ENCODE results near the gene LCP1. TPM values are rescaled to one million over a fixed set of nuclear protein-coding genes. Genes with fewer than 3 reads are reported as not detected.
A peak's percentile ranks its signal among the peaks of the same experiment; 100 is the strongest.

LCP1 gene
- total RNA-seq, 3 donors from 2014 or later (not counting 1 experiment from before 2014, with no cell fraction given), result 1,088 to 1,116 (median 1,113) TPM

DNA sequence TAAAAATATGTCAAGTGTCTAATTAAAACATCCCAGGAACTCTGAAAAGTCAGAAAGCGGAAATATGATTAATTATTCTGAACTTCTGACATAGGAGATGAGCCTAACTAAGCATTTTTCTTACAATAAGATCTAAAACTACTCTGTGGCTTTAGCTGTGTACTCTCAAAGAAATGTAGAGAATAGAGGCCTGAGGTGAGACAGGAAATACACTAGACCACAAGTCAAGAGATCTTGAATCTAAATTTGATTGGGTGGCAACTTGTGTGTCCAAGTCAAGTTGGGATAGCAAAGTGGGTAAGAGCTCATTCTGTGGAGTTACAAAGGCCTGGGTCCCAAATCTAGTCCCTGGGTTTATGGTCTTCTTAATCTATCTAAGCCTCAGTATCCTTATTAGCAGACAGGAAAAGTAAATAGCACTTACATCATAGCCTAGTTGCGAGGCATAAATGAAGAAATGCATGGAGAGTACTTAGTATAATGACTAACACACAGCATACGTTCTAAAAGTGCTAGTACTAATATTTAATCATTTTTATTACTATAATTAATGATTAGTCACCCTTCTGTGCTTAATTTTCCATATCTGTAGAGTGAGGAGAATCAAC lies 20.3 kb upstream of the LCP1 start:
- TF ChIP-seq, protein P1, sequence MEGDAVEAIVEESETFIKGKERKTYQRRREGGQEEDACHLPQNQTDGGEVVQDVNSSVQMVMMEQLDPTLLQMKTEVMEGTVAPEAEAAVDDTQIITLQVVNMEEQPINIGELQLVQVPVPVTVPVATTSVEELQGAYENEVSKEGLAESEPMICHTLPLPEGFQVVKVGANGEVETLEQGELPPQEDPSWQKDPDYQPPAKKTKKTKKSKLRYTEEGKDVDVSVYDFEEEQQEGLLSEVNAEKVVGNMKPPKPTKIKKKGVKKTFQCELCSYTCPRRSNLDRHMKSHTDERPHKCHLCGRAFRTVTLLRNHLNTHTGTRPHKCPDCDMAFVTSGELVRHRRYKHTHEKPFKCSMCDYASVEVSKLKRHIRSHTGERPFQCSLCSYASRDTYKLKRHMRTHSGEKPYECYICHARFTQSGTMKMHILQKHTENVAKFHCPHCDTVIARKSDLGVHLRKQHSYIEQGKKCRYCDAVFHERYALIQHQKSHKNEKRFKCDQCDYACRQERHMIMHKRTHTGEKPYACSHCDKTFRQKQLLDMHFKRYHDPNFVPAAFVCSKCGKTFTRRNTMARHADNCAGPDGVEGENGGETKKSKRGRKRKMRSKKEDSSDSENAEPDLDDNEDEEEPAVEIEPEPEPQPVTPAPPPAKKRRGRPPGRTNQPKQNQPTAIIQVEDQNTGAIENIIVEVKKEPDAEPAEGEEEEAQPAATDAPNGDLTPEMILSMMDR (IDR thresholded peaks at IDR 0.05), result no peak
- Mint-ChIP-seq H3K4me3 (peak overlapping the region; percentile 29), H3K9me3 (no peaks in the 10 kb centered on the region), H3K27me3 (ENCODE audit: low read depth in 2 of 2) (no peaks in the 10 kb centered on the region), H3K27ac (peak overlapping the region; percentile 83 to 87), H3K36me3 (no peaks in the 10 kb centered on the region), H3K4me1 (peaks cover 30 to 39% of the 10 kb centered on the region in 2 donors)
- DNase-seq (peak in 1 of 2 donors; percentile 51), ATAC-seq (peak; percentile 78 to 90 (median 83))
- Histone ChIP-seq H3K9me3 (ENCODE audit: control insufficient read depth, insufficient read depth, low read length) (no peaks in the 10 kb centered on the region), H3K4me1 (ENCODE audit: control insufficient read depth, insufficient read depth, low read length) (peaks cover 4% of the 10 kb centered on the region), H3K36me3 (ENCODE audit: control insufficient read depth, insufficient read depth, low read length) (no peaks in the 10 kb centered on the region), H3K27me3 (ENCODE audit: control insufficient read depth, insufficient read depth, low read length) (no peaks in the 10 kb centered on the region), H3K4me3 (ENCODE audit: low read length) (no peak overlapping the region), H3K27ac (ENCODE audit: low read length) (peak overlapping the region; percentile 49)
- WGBS (ENCODE audit: insufficient coverage), result 40% methylated on average over 1 of the region's 3 CpGs
- intact Hi-C loops (cut with micrococcal nuclease), result no loop called here

DNA sequence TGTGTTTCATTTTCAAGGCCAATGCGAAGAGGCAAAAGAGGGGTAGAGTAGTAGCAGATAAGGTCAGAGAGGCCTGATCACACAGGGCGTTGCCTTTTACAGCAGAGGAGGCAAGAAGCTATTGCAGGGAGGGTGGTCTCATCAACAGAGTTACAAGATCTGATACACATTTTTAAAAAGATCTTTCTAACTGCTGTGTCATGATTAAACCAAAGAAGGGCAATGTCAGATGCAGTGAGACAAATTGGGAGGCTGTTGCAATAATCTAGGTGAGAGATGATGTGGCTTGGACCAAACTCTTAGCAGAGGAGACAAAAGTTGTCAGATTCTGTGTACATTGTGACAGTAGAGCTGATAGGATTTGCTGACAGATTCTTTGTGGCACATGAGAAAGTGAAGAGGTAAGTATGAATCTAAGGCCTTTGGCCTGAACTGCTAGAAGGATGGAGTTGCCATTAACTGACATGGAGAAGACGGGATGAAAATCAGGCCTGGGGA lies 16.8 kb upstream of the LCP1 start:
- 100% methylated on average over 3 of the region's 3 CpGs for WGBS (ENCODE audit: insufficient coverage)
- no peak for DNase-seq
- ATAC-seq, result no peak
- intact Hi-C loops (cut with micrococcal nuclease), result no loop called here
- peaks cover 4% of the 10 kb centered on the region for H3K4me1 ChIP-seq (ENCODE audit: control insufficient read depth, insufficient read depth, low read length)
- no peak overlapping the region for H3K27ac ChIP-seq (ENCODE audit: low read length)
- Mint-ChIP-seq H3K4me1 (peaks cover 30% of the 10 kb centered on the region in 2 donors), H3K27me3 (ENCODE audit: low read depth in 2 of 2) (peaks cover 0 to 2% of the 10 kb centered on the region in 2 donors), H3K36me3 (no peaks in the 10 kb centered on the region), H3K27ac (no peak overlapping the region), H3K9me3 (no peaks in the 10 kb centered on the region), H3K4me3 (no peak overlapping the region)
- TF ChIP-seq, protein P1 (IDR thresholded peaks at IDR 0.05), result no peak
- H3K36me3 ChIP-seq (ENCODE audit: control insufficient read depth, insufficient read depth, low read length), result no peaks in the 10 kb centered on the region
- no peaks in the 10 kb centered on the region for H3K27me3 ChIP-seq (ENCODE audit: control insufficient read depth, insufficient read depth, low read length)
- no peak overlapping the region for H3K4me3 ChIP-seq (ENCODE audit: low read length)
- H3K9me3 ChIP-seq (ENCODE audit: control insufficient read depth, insufficient read depth, low read length), result no peaks in the 10 kb centered on the region

DNA sequence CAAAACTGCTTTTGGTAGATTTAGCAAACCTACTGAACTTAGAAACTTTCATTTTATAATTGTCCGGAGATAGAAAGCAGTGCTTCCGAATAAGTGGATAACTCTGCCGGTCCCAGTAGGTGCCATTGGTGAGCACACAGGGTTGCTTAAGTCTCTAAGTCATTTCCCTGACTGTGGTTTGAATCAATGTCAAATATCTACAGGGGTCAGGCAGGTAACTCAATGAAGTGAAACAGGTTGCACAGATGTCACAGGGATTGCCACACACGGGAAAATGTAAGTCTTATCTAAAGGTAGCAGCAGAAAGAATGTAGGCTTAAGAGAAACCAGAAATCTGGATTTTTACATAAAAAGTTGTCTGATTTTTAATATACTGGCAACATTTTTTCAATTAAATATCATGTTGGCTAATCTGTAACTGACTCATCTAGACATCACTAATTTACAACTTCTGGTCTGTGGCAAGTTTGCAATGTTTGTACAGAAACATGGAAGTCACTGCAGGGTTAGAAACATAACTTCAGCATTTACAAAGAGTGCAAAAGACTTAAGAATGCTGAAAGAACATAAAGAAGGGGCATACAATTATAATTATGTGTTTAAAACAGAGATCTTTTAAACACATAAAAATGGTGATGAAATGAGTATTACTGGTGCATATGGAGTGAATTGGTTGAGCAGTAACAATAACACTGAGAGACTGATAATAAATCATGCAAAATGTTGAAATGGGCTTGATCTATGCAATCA lies 15.5 kb upstream of the LCP1 start:
- H3K4me1 Mint-ChIP-seq, result peaks cover 20% of the 10 kb centered on the region in 2 donors
- no peaks in the 10 kb centered on the region for H3K9me3 ChIP-seq (ENCODE audit: control insufficient read depth, insufficient read depth, low read length)
- no peaks in the 10 kb centered on the region for H3K27me3 ChIP-seq (ENCODE audit: control insufficient read depth, insufficient read depth, low read length)
- H3K27ac Mint-ChIP-seq, result no peak overlapping the region
- ATAC-seq (no peak), DNase-seq (no peak)
- TF ChIP-seq, protein P1 (IDR thresholded peaks at IDR 0.05), result no peak
- no peak overlapping the region for H3K4me3 ChIP-seq (ENCODE audit: low read length)
- no peaks in the 10 kb centered on the region for H3K36me3 Mint-ChIP-seq
- no peak overlapping the region for H3K27ac ChIP-seq (ENCODE audit: low read length)
- intact Hi-C loops (cut with micrococcal nuclease), result no loop called here
- H3K27me3 Mint-ChIP-seq (ENCODE audit: low read depth in 2 of 2), result peaks cover 0 to 2% of the 10 kb centered on the region in 2 donors
- peaks cover 4% of the 10 kb centered on the region for H3K4me1 ChIP-seq (ENCODE audit: control insufficient read depth, insufficient read depth, low read length)
- 56% methylated on average over 4 of the region's 4 CpGs for WGBS (ENCODE audit: insufficient coverage)
- H3K4me3 Mint-ChIP-seq, result no peak overlapping the region
- no peaks in the 10 kb centered on the region for H3K36me3 ChIP-seq (ENCODE audit: control insufficient read depth, insufficient read depth, low read length)
- no peaks in the 10 kb centered on the region for H3K9me3 Mint-ChIP-seq
